GM18499 (cell line): Measurements from ENCODE around the gene NKAIN4.
"Not testable (repeated sequence)": the region's sequence is repeated elsewhere in the genome, so short reads cannot be mapped to it uniquely, and the experiment has no call there.

Source experiments
- ATAC-seq: cut with Tn5 transposase; IDR thresholded peaks from one replicate; pipeline ENCODE4 v1.9.1; 2021; ENCODE audit warnings: moderate number of reproducible peaks; ENCODE audit not compliant: insufficient read depth, unreplicated experiment

NKAIN4 gene

GRCh38 chr20:63260521-63260920 is 6.3 kb upstream of the NKAIN4 start:
- ATAC-seq, result no peak

GRCh38 chr20:63259734-63260460 is 5.6 kb upstream of the NKAIN4 start:
- ATAC-seq, result no peak

- ATAC-seq, result no peak
Observed at GRCh38 chr20:63258781-63259180, 4.5 kb upstream of the NKAIN4 start.

- ATAC-seq, result no peak
Observed at GRCh38 chr20:63257629-63258028, 3.4 kb upstream of the NKAIN4 start.

GRCh38 chr20:63256954-63257353 is 2.7 kb upstream of the NKAIN4 start:
- no peak for ATAC-seq

- no peak for ATAC-seq
Observed at GRCh38 chr20:63255931-63256704, 1.9 kb upstream of the NKAIN4 start.

GRCh38 chr20:63254606-63255384 is 532 bp upstream of the NKAIN4 start:
- ATAC-seq, result no peak

- no peak for ATAC-seq
Observed at GRCh38 chr20:63253438-63254231, 628 bp downstream of the NKAIN4 start.

GRCh38 chr20:63253065-63253437 is 1.2 kb downstream of the NKAIN4 start:
- ATAC-seq, result no peak

GRCh38 chr20:63252284-63252711 is 2.0 kb downstream of the NKAIN4 start:
- no peak for ATAC-seq

- not testable (repeated sequence) for ATAC-seq
Observed at GRCh38 chr20:63251350-63251749, 2.9 kb downstream of the NKAIN4 start.

GRCh38 chr20:63249891-63250290 is 4.4 kb downstream of the NKAIN4 start:
- ATAC-seq, result no peak

- no peak for ATAC-seq
Observed at GRCh38 chr20:63248835-63249591, 5.2 kb downstream of the NKAIN4 start.

GRCh38 chr20:63247671-63248228 is 6.5 kb downstream of the NKAIN4 start:
- ATAC-seq, result no peak

GRCh38 chr20:63246490-63247288 is 7.6 kb downstream of the NKAIN4 start:
- no peak for ATAC-seq

GRCh38 chr20:63244468-63244867 is 9.8 kb downstream of the NKAIN4 start:
- no peak for ATAC-seq

- no peak for ATAC-seq
Observed at GRCh38 chr20:63243604-63244247, 10.5 kb downstream of the NKAIN4 start.

- ATAC-seq, result no peak
Observed at GRCh38 chr20:63242736-63243135, 11.5 kb downstream of the NKAIN4 start.
